ENCODE results near the gene IRS2.

GRCh38 chr13:109723046-109723445, 63.3 kb downstream of the IRS2 start:
- no peak for TF ChIP-seq SPI1 (IDR thresholded peaks at IDR 0.05; ENCODE audit: low read depth, low read length)
- no peak for TF ChIP-seq POLR2A (IDR thresholded peaks at IDR 0.05; ENCODE audit: low read depth, low read length)
- TF ChIP-seq POLR2AphosphoS5 (IDR thresholded peaks at IDR 0.05; ENCODE audit: low read depth, low read length): no peak
- TF ChIP-seq PAX5 (IDR thresholded peaks at IDR 0.05; ENCODE audit: insufficient read depth, low read length, severe bottlenecking): no peak
